HTERT RPE-1 (cell line): ENCODE measurements around the gene MOB1B.

Experiments used
- in situ Hi-C: fragments of 300-500 bp; cut with MboI; formaldehyde crosslinking; loops from 4 replicates; pipeline ENCODE4 v1.14.3; 2020; ENCODE audit warnings: low sequenced_read_pairs

The MOB1B gene

GRCh38 chr4:70914000-70914399 is 11.8 kb downstream of the MOB1B start:
- in situ Hi-C loops, result no loop called here

- in situ Hi-C loops, result no loop called here
Observed at GRCh38 chr4:70914631-70915030, 12.5 kb downstream of the MOB1B start.

- in situ Hi-C loops, result no loop called here
Observed at GRCh38 chr4:70915036-70915815, 13.1 kb downstream of the MOB1B start.

- in situ Hi-C loops, result no loop called here
Observed at GRCh38 chr4:70915874-70916559, 13.8 kb downstream of the MOB1B start.

GRCh38 chr4:70920592-70920991 is 18.4 kb downstream of the MOB1B start:
- in situ Hi-C loops, result no loop called here

GRCh38 chr4:70925418-70925817 is 23.2 kb downstream of the MOB1B start:
- in situ Hi-C loops, result no loop called here

- in situ Hi-C loops, result no loop called here
Observed at GRCh38 chr4:70925899-70926635, 23.9 kb downstream of the MOB1B start.

- in situ Hi-C loops, result no loop called here
Observed at GRCh38 chr4:70927502-70928137, 25.5 kb downstream of the MOB1B start.

- in situ Hi-C loops, result no loop called here
Observed at GRCh38 chr4:70930530-70931256, 28.5 kb downstream of the MOB1B start.

GRCh38 chr4:70931347-70931746 is 29.2 kb downstream of the MOB1B start:
- in situ Hi-C loops, result no loop called here

GRCh38 chr4:70932984-70933383 is 30.8 kb downstream of the MOB1B start:
- in situ Hi-C loops, result no loop called here

GRCh38 chr4:70935038-70935695 is 33.0 kb downstream of the MOB1B start:
- in situ Hi-C loops, result no loop called here

GRCh38 chr4:70936200-70936787 is 34.1 kb downstream of the MOB1B start:
- in situ Hi-C loops, result no loop called here

GRCh38 chr4:70938086-70938485 is 35.9 kb downstream of the MOB1B start:
- in situ Hi-C loops, result no loop called here

GRCh38 chr4:70940134-70940533 is 38.0 kb downstream of the MOB1B start:
- in situ Hi-C loops, result no loop called here

GRCh38 chr4:70943114-70943513 is 40.9 kb downstream of the MOB1B start:
- in situ Hi-C loops, result no loop called here

- in situ Hi-C loops, result no loop called here
Observed at GRCh38 chr4:70945046-70945445, 42.9 kb downstream of the MOB1B start.

- in situ Hi-C loops, result no loop called here
Observed at GRCh38 chr4:70945452-70946055, 43.4 kb downstream of the MOB1B start.

- in situ Hi-C loops, result no loop called here
Observed at GRCh38 chr4:70946939-70947338, 44.8 kb downstream of the MOB1B start.
